Measurements from ENCODE around the gene CA6. TPM values are rescaled to one million over a fixed set of nuclear protein-coding genes. Genes with fewer than 3 reads are reported as not detected.
"Not testable (repeated sequence)": the region's sequence is repeated elsewhere in the genome, so short reads cannot be mapped to it uniquely, and the experiment has no call there.

CA6 gene
- total and polyA plus RNA-seq, 2 experiments from 2014 or later = not detected

- Histone ChIP-seq H3K27me3 (no peaks in the 10 kb centered on the region), H3K27ac (no peak overlapping the region), H3K4me1 (ENCODE audit: low read depth) (no peaks in the 10 kb centered on the region), H3K4me3 (no peak overlapping the region), H3K36me3 (no peaks in the 10 kb centered on the region), H3K9me3 (ENCODE audit: low read depth) (no peaks in the 10 kb centered on the region)
- no peak for DNase-seq (ENCODE audit: low read depth in 1 of 2, low spot score in 1 of 2)
- no peak for TF ChIP-seq CTCF (IDR thresholded peaks at IDR 0.05; ENCODE audit: low read depth, low read length)
Observed at GRCh38 chr1:8925406-8925805, 20.3 kb upstream of the CA6 start.

GRCh38 chr1:8925960-8926359 lies 19.7 kb upstream of the CA6 start:
- Histone ChIP-seq H3K36me3 (no peaks in the 10 kb centered on the region), H3K27ac (no peak overlapping the region), H3K27me3 (no peaks in the 10 kb centered on the region), H3K4me1 (ENCODE audit: low read depth) (no peaks in the 10 kb centered on the region), H3K4me3 (no peak overlapping the region), H3K9me3 (ENCODE audit: low read depth) (no peaks in the 10 kb centered on the region)
- TF ChIP-seq CTCF (IDR thresholded peaks at IDR 0.05; ENCODE audit: low read depth, low read length) = no peak
- no peak for DNase-seq (ENCODE audit: low read depth in 1 of 2, low spot score in 1 of 2)

- no peaks in the 10 kb centered on the region for H3K27me3 ChIP-seq
- H3K4me3 ChIP-seq = no peak overlapping the region
- H3K27ac ChIP-seq = no peak overlapping the region
- H3K4me1 ChIP-seq (ENCODE audit: low read depth) = no peaks in the 10 kb centered on the region
- no peaks in the 10 kb centered on the region for H3K36me3 ChIP-seq
- no peak for DNase-seq (ENCODE audit: low read depth in 1 of 2, low spot score in 1 of 2)
- TF ChIP-seq CTCF (IDR thresholded peaks at IDR 0.05; ENCODE audit: low read depth, low read length) = no peak
- no peaks in the 10 kb centered on the region for H3K9me3 ChIP-seq (ENCODE audit: low read depth)
Observed at GRCh38 chr1:8926707-8927694, 18.7 kb upstream of the CA6 start.

GRCh38 chr1:8930116-8930515 lies 15.6 kb upstream of the CA6 start:
- no peak for DNase-seq (ENCODE audit: low read depth in 1 of 2, low spot score in 1 of 2)
- TF ChIP-seq CTCF (IDR thresholded peaks at IDR 0.05; ENCODE audit: low read depth, low read length) = no peak
- H3K9me3 ChIP-seq (ENCODE audit: low read depth) = no peaks in the 10 kb centered on the region
- H3K4me3 ChIP-seq = no peak overlapping the region
- H3K27ac ChIP-seq = no peak overlapping the region
- H3K36me3 ChIP-seq = no peaks in the 10 kb centered on the region
- H3K4me1 ChIP-seq (ENCODE audit: low read depth) = no peaks in the 10 kb centered on the region
- no peaks in the 10 kb centered on the region for H3K27me3 ChIP-seq

- not testable (repeated sequence) for H3K4me1 ChIP-seq (ENCODE audit: low read depth); H3K27ac ChIP-seq
Observed at GRCh38 chr1:8937051-8937450, 8.6 kb upstream of the CA6 start.

GRCh38 chr1:8937701-8938100 lies 8.0 kb upstream of the CA6 start:
- H3K27ac ChIP-seq = no peak overlapping the region
- no peaks in the 10 kb centered on the region for H3K9me3 ChIP-seq (ENCODE audit: low read depth)
- DNase-seq (ENCODE audit: low read depth in 1 of 2, low spot score in 1 of 2) = no peak
- no peaks in the 10 kb centered on the region for H3K36me3 ChIP-seq
- H3K27me3 ChIP-seq = no peaks in the 10 kb centered on the region
- no peaks in the 10 kb centered on the region for H3K4me1 ChIP-seq (ENCODE audit: low read depth)
- no peak overlapping the region for H3K4me3 ChIP-seq
- no peak for TF ChIP-seq CTCF (IDR thresholded peaks at IDR 0.05; ENCODE audit: low read depth, low read length)

More at GRCh38 chr1:8937051-8937450, 8.6 kb upstream of the CA6 start:
- not testable (repeated sequence) for H3K4me3 ChIP-seq; DNase-seq (ENCODE audit: low read depth in 1 of 2, low spot score in 1 of 2); H3K27me3 ChIP-seq; H3K9me3 ChIP-seq (ENCODE audit: low read depth); H3K36me3 ChIP-seq

Measured in cardiac muscle cell (in vitro differentiated cells and primary cell).